HepG2 (cell line): ENCODE results near the gene WDR70. TPM values are rescaled to one million over a fixed set of nuclear protein-coding genes. Genes with fewer than 3 reads are reported as not detected.

Experiments used
- ATAC-seq: fragments of 200-7000 bp; cut with Tn5 transposase; 3 replicates; pipeline ENCODE4 v1.9.1; 2020; ENCODE audit warnings: mild to moderate bottlenecking, moderate library complexity
- BruUV-seq: library from RNA; stranded (reverse); fragments of 400-500 nt; replicated peaks from 2 replicates; lab custom pipeline; 2021; lab: Mats Ljungman, UMichigan
- CTCF ChIA-PET: fragments of 300-600 bp; formaldehyde crosslinking; extraction: SDS; loops from one replicate; lab custom pipeline; 2021; ENCODE audit warnings: low total read pairs, inconsistent platforms, low intra/inter-chr PET ratio; lab: Yijun Ruan, JAX
- POLR2A ChIA-PET: fragments of 350-600 bp; sonication (Branson Sonifier 250); formaldehyde crosslinking; loops from one replicate; lab custom pipeline; 2020; ENCODE audit warnings: antibody characterized with exemption, inconsistent platforms; lab: Yijun Ruan, JAX
- DNase-seq: peaks from one replicate; pipeline ENCODE4 v3.0.0-alpha.2; 2015; ENCODE audit warnings: low spot score
- FAIRE-seq: peaks from 3 replicates; lab custom pipeline; 2011; peaks lifted over from hg19 to GRCh38; lab: Jason Lieb, UNC
- H2AFZ ChIP-seq: one replicate; pipeline ENCODE4 v1.6.1; 2011; ENCODE audit warnings: low read length, inconsistent platforms
- H3K27ac ChIP-seq: fragments of 300-600 bp; 3 replicates; pipeline ENCODE4 v1.8.0; 2011; ENCODE audit warnings: mixed run types, mild to moderate bottlenecking, mixed read lengths, low read length, inconsistent platforms; ENCODE audit not compliant: insufficient read depth; ENCODE audit errors: extremely low read length
- H3K27me3 ChIP-seq, 2 experiments: fragments of 200-600 bp in 1 of 2; 2 replicates in 1 of 2; 3 replicates in 1 of 2; pipeline versions ENCODE4 v1.6.0 to v1.8.0; 2011; ENCODE audit warnings: low read length in 2 of 2, mild to moderate bottlenecking in 2 of 2, moderate library complexity in 2 of 2, inconsistent platforms in 1 of 2; ENCODE audit not compliant: insufficient read depth in 2 of 2, control insufficient read depth in 1 of 2
- H3K36me3 ChIP-seq, 2 experiments: fragments of 200-600 bp in 1 of 2; replicated peaks in 1 of 2; 2 replicates in 1 of 2; 3 replicates in 1 of 2; pipeline versions ENCODE4 v1.5.1 to v1.8.0; 2011; ENCODE audit warnings: low read length in 2 of 2, inconsistent platforms in 1 of 2; ENCODE audit not compliant: insufficient read depth in 2 of 2, control insufficient read depth in 1 of 2
- H3K4me1 ChIP-seq: 2 replicates; pipeline ENCODE4 v1.5.1; 2012; ENCODE audit warnings: low read length, inconsistent platforms; ENCODE audit not compliant: insufficient read depth
- H3K4me2 ChIP-seq: 2 replicates; pipeline ENCODE4 v1.6.0; 2011; ENCODE audit warnings: low read depth, low read length, inconsistent platforms
- H3K4me3 ChIP-seq, 3 experiments: fragments of 200-600 bp in 1 of 3; sonication (generic), shearing (Covaris generic) in 1 of 3; replicated peaks in 1 of 3; 2 replicates each; pipeline ENCODE4 v1.5.1; 2011 to 2016; ENCODE audit warnings: low read length in 3 of 3, inconsistent platforms in 2 of 3, low read depth in 2 of 3, mild to moderate bottlenecking in 2 of 3, control low read depth in 1 of 3, mixed read lengths in 1 of 3; ENCODE audit not compliant: insufficient read depth in 1 of 3
- H3K79me2 ChIP-seq: one replicate; pipeline ENCODE4 v1.6.1; 2011; ENCODE audit warnings: low read length, inconsistent platforms; ENCODE audit not compliant: insufficient read depth
- H3K9ac ChIP-seq: 2 replicates; pipeline ENCODE4 v1.6.0; 2011; ENCODE audit warnings: mild to moderate bottlenecking, low read depth, low read length, inconsistent platforms; ENCODE audit not compliant: insufficient read depth
- H3K9me3 ChIP-seq: 2 replicates; pipeline ENCODE4 v1.5.1; 2012; ENCODE audit warnings: mild to moderate bottlenecking, low read length
- H4K20me1 ChIP-seq: 2 replicates; pipeline ENCODE4 v1.6.0; 2011; ENCODE audit warnings: inconsistent platforms, mild to moderate bottlenecking, low read length, moderate library complexity; ENCODE audit not compliant: insufficient read depth
- CENPBD1 ChIP-seq: sonication (generic); formaldehyde crosslinking; IDR thresholded peaks from 2 replicates; pipeline ENCODE4 v1.8.0; 2022; ENCODE audit warnings: missing genetic modification reagents, low read depth, mild to moderate bottlenecking, borderline replicate concordance
- IRF1 ChIP-seq: sonication (generic); formaldehyde crosslinking; IDR thresholded peaks from 2 replicates; pipeline ENCODE4 v1.4.0; 2020; ENCODE audit warnings: low read depth, mild to moderate bottlenecking, missing genetic modification reagents
- POLR2G ChIP-seq: fragments of 200-400 bp; formaldehyde crosslinking; IDR thresholded peaks from 2 replicates; pipeline ENCODE4 v1.6.1; 2018; ENCODE audit warnings: mild to moderate bottlenecking, low read depth, low read length, moderate library complexity
- SMC3 ChIP-seq: IDR thresholded peaks from 2 replicates; pipeline ENCODE4 v1.6.1; 2011; ENCODE audit warnings: low read length, improper control_type of control experiment
- ZFP82 ChIP-seq: sonication (generic); formaldehyde crosslinking; IDR thresholded peaks from 2 replicates; pipeline ENCODE4 v1.5.1; 2020; ENCODE audit warnings: mild to moderate bottlenecking, missing genetic modification reagents, borderline replicate concordance
- ZNF503 ChIP-seq: sonication (generic); formaldehyde crosslinking; IDR thresholded peaks from 2 replicates; pipeline ENCODE4 v1.4.0; 2020; ENCODE audit warnings: missing genetic modification reagents
- ZNF513 ChIP-seq: sonication (generic); formaldehyde crosslinking; conservative IDR thresholded peaks from 2 replicates; pipeline ENCODE4 v1.5.0; 2020; ENCODE audit warnings: missing genetic modification reagents
- ZNF709 ChIP-seq: sonication (generic); formaldehyde crosslinking; IDR thresholded peaks from 2 replicates; pipeline ENCODE4 v1.5.0; 2020; ENCODE audit warnings: mild to moderate bottlenecking, missing genetic modification reagents
- ZNF782 ChIP-seq: sonication (generic); formaldehyde crosslinking; IDR thresholded peaks from 2 replicates; pipeline ENCODE4 v1.4.0; 2020; ENCODE audit warnings: missing genetic modification reagents, mild to moderate bottlenecking, borderline replicate concordance
- WGBS: methylation state at CpG from one replicate; pipeline ENCODE4 v1.1.6; 2017; ENCODE audit warnings: low lambda C conversion rate; 5-methylcytosine and 5-hydroxymethylcytosine counted together
- in situ Hi-C: cut with HindIII; loops from 2 replicates; pipeline ENCODE4 v1.10.0; 2017; ENCODE audit warnings: low pct_unique_long_range_greater_than_20kb; ENCODE audit not compliant: extremely low pct_ligation_motif_present
- intact Hi-C: fragments of 100-400 bp; cut with micrococcal nuclease; formaldehyde crosslinking; loops from one replicate; pipeline ENCODE4 v1.10.0; 2022; ENCODE audit not compliant: unreplicated experiment
- polyA plus RNA-seq, 8 experiments: library from polyadenylated mRNA; depleted of rRNA in 3 of 8; stranded (reverse) in 7 of 8; unstranded in 1 of 8; fragments of >200 nt; fragmentation: Illumina TruSeq in 4 of 8; extraction: Trizol in 4 of 8; gene quantifications; 2 replicates each; pipeline versions ENCODE4 v1.2.1 to v1.2.3, GENCODE V29; 2011 to 2016; ENCODE audit warnings: low read depth in 4 of 8, missing spikeins in 1 of 8, mixed read lengths in 1 of 8; ENCODE audit not compliant: insufficient read depth in 1 of 8
- total RNA-seq, 5 experiments: library from RNA; depleted of rRNA; stranded (reverse); fragments of >200 nt; fragmentation: Illumina TruSeq; extraction: Trizol; gene quantifications; 2 replicates each; pipeline ENCODE4 v1.2.3, GENCODE V29; 2016; ENCODE audit warnings: low read depth in 1 of 5

The WDR70 gene
- total and polyA plus RNA-seq, 2 of the 13 experiments (the other 11 are each of a cell fraction or from before 2014, with no cell fraction given), result 14.6 to 30.6 TPM

GRCh38 chr5:37755581-37755980, 376.5 kb downstream of the WDR70 start:
- Histone ChIP-seq H3K4me3 (no peak overlapping the region), H3K36me3 (no peaks in the 10 kb centered on the region), H3K27ac (no peak overlapping the region), H3K27me3 (no peaks in the 10 kb centered on the region; a peak in 1 of 5 replicates), H3K4me2 (no peak overlapping the region), H3K79me2 (no peaks in the 10 kb centered on the region), H3K9me3 (no peaks in the 10 kb centered on the region), H2AFZ (no peak overlapping the region), H3K4me1 (no peaks in the 10 kb centered on the region), H4K20me1 (no peaks in the 10 kb centered on the region), H3K9ac (no peak overlapping the region)
- ChIA-PET CTCF (no interaction called here), POLR2A (no interaction called here)
- no TSS peak for BruUV-seq
- WGBS, result 95% methylated on average over 4 of the region's 4 CpGs
- FAIRE-seq, result no peak
- TF ChIP-seq ZNF503 (CRISPR knock-in tag) (no peak), ZFP82 (CRISPR knock-in tag) (no peak), ZNF782 (CRISPR knock-in tag) (no peak)
- intact Hi-C loops, result no loop called here
- no peak for DNase-seq
- in situ Hi-C loops, result no loop called here
- ATAC-seq, result no peak

GRCh38 chr5:37756248-37756647, 377.1 kb downstream of the WDR70 start:
- Histone ChIP-seq H3K4me2 (no peak overlapping the region), H3K9ac (no peak overlapping the region), H3K36me3 (no peaks in the 10 kb centered on the region), H3K27ac (no peak overlapping the region), H2AFZ (no peak overlapping the region), H3K79me2 (no peaks in the 10 kb centered on the region), H3K27me3 (no peaks in the 10 kb centered on the region; a peak in 1 of 5 replicates), H3K4me3 (no peak overlapping the region), H3K9me3 (no peaks in the 10 kb centered on the region), H3K4me1 (no peaks in the 10 kb centered on the region), H4K20me1 (no peaks in the 10 kb centered on the region)
- in situ Hi-C loops, result no loop called here
- POLR2A ChIA-PET, result no interaction called here
- FAIRE-seq (no peak), ATAC-seq (no peak), DNase-seq (no peak)
- intact Hi-C loops, result no loop called here
- CTCF ChIA-PET, result no interaction called here
- no TSS peak for BruUV-seq
- TF ChIP-seq POLR2G (no peak), ZNF513 (CRISPR knock-in tag) (no peak), ZNF709 (CRISPR knock-in tag) (no peak), IRF1 (no peak), CENPBD1 (CRISPR knock-in tag) (no peak), SMC3 (no peak)
